Activated CD8-positive, alpha-beta memory T cell treated with anti-CD3 and anti-CD28 coated beads for 36 hours (primary cell): ENCODE results near the gene HOXA7. TPM values are rescaled to one million over a fixed set of nuclear protein-coding genes. Genes with fewer than 3 reads are reported as not detected.

Experiments used
- CTCF ChIA-PET: fragments of 350-600 bp; sonication (Branson Sonifier 250); formaldehyde crosslinking; loops from one replicate; lab custom pipeline; 2021; ENCODE audit warnings: antibody characterized with exemption; lab: Charles Lee
- POLR2A ChIA-PET: fragments of 350-600 bp; sonication (Branson Sonifier 250); formaldehyde crosslinking; loops from one replicate; lab custom pipeline; 2021; ENCODE audit warnings: antibody characterized with exemption; lab: Charles Lee
- total RNA-seq, 2 experiments: library from RNA; stranded (reverse); gene quantifications; one replicate each; pipeline ENCODE4 v1.2.3, GENCODE V29; 2021

The HOXA7 gene
- total RNA-seq, 2 experiments from 2014 or later: not detected

DNA sequence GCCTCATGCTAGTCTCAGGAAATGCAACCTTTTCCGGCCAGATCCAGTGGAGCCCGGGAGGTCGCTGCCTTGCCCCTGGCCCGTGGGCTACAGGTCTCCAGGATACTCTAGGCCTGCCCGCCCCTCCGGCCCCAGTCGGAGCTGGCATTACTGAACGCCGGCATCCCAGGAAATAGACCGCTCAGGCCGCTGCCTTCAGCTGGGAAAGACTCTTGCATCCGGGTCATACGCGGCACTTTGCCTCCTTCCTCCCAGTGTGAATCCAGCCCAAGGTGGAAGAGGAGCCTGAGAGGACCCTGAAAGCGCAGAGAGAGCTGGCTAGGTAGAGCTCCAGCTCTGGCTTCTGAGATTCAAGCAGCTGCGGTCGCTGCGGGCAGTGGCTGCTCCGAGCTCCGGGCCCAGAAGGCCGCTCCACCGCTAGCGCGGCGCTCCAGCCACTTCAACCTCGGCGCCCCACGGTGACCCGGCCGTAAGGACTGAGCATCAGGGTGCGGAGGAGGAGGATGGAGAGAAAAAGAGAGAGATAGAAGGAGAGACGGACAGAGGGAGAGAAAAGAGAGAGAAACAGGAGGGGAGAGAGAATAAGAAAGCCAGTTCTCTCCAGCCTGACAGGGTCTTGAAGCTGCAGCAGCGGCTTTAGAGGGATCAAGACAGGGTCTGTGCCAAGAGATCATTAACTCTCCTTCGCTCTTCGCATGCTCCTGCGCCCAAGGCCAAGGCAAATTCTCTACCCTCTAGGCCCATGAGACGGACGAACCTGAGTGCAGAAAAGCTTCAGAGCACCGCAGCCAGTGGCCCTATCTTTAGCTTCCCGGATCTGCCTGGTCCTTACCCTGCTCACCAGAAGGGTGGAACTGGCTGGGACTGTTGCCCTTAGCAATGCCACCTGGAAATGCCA, 19.4 kb upstream of the HOXA7 start:
- POLR2A ChIA-PET: interaction anchor here (0.6 kb wide), 1 partner anchor 602 kb away, joined by 5 read pairs; no protein-coding TSS in a partner anchor
- CTCF ChIA-PET: interaction anchor here (1.0 to 4.2 kb wide), 2 partner anchors 10 to 14 kb away, joined by 4 to 19 read pairs; no protein-coding TSS in a partner anchor

DNA sequence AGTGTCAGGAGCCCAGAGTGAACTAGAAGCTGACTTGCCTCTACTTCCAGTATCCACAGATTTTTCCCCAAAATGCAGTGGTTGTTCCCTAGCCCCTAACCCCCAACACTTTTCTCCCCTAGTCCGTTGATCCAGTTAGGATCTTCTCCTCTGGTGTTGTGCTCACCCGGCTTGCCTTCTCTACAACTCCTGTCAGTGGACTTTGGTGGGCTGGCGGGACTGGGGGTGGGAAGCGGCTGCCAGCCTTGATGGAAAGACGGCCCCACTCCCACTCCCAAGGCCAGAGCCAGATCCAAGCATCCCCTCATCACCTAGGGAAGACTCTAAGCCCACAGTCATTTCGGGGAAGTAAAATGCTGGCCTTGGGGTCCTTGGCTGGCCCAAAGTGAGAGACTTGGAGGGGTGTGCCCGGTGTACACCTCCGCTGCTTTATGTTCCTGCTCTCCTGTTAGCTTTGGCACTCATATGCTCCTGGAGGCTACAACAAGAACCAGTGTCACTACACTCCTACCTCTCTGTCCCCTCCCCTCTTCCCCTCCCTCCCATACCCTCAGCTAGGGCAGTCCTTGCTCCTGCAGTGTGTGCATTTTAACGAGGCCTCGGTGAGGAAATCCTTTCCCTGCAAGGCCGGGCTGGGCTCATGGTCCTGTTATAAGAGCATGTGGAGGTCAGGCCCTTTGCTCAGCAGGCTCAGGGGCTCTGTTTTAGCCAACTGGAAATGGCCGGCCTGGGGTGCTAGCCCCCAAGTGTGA, 18.6 kb upstream of the HOXA7 start:
- CTCF ChIA-PET: interaction anchor here (1.3 to 4.2 kb wide), 2 partner anchors 13 to 19 kb away, joined by 3 to 19 read pairs; partner anchors contain the start of gene HOXA7
- POLR2A ChIA-PET: interaction anchor here (0.6 kb wide), 1 partner anchor 603 kb away, joined by 5 read pairs; no protein-coding TSS in a partner anchor

DNA sequence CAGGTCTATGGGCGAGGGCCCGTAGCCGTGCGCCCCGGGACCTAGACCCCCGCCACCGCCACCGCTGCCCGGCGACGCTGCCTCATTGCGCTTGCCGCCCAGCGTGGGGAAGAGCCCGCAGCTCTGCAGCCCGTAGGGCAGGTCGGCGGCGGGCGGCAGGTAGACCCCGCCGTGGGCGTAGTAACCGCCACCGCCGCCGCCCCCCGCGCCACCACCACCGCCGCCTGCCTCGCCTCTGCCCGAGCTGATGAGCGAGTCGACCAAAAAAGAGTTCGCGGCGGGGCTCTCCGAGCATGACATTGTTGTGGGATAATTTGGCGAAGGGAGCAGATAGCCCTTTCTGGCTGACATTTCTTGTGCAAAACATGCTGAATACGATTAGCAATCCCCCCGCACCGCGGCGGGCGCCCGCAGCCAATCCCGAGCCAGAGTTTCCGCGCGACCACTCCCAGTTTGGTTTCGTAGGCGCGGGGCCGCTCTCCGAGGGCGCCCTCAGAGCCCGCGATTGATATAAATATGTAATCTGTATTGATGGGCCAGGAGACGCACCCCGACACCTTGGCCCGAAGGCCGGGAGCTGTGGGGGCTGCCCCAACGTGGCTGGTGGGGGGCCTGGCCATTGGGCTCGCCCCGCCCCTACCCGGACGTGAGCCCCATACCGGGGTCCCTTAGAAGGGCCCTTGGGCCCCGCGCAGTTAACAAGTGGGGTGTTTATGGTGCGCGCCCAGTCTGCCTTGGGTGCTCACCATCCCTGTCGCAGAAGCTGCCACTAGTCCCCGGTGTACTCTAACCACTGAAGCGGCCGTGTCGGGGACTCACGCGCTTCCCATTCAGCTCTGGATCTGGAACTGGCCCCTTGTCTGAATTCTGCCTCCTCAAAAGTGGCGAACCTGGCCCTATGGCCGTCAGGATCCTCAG, 17.7 kb upstream of the HOXA7 start, which contains the start of gene HOXA10:
HOXA10 (minus strand) TSS at position 365 of the 918 bp plus-strand sequence; CDS start at position 351, 14 bp downstream.
- ChIA-PET CTCF (interaction anchor here (1.0 to 4.2 kb wide), 4 partner anchors 13 to 23 kb away, joined by 3 to 19 read pairs (median 4); partner anchors contain the start of gene HOXA7), POLR2A (no interaction called here)

- POLR2A ChIA-PET: interaction anchor here (0.6 kb wide), 1 partner anchor 978 kb away, joined by 8 read pairs; no protein-coding TSS in a partner anchor
- CTCF ChIA-PET: interaction anchor here (1.0 to 4.2 kb wide), 3 partner anchors 12 to 22 kb away, joined by 4 to 19 read pairs (median 4); no protein-coding TSS in a partner anchor
Measured at GRCh38 chr7:27173511-27173955, 17.1 kb upstream of the HOXA7 start.

DNA sequence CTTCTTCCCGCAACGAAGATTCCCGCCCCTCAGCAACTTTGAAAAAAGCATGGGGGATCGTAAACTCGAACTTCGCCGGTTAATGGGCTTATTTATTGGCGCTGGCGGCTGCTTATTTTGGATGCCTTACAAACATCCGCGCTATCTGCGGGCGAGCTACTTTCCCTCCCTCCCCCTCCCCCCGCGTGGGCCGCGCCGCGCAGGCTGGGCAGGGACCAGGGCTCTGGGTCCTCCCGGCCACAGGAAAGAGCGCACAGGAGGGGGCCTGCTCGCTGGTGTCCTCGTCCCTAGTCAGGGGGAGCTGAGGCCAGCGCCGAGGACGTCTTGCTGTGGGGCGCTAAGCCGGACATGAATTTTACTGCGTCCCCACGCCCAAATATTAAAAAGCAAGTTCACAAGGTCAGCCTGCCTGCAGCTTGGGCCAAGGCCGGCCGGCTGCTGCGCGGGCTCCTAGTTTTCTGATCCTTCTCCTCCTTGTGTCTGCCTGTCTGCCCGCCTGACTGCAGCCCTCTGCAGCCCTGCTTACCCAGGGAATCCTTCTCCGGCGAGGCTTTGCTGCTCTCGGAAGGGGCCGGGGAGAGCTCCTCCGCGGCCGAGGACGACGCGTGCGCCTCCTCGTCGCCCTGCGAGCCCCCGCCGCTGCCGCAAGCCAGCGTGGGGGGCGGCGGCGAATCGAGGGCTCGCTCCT, 16.5 kb upstream of the HOXA7 start:
- ChIA-PET POLR2A (interaction anchor here (0.6 kb wide), 1 partner anchor 978 kb away, joined by 8 read pairs; no protein-coding TSS in a partner anchor), CTCF (interaction anchor here (0.6 to 4.2 kb wide), 4 partner anchors 11 to 1318 kb away, joined by 3 to 19 read pairs (median 4); no protein-coding TSS in a partner anchor)

DNA sequence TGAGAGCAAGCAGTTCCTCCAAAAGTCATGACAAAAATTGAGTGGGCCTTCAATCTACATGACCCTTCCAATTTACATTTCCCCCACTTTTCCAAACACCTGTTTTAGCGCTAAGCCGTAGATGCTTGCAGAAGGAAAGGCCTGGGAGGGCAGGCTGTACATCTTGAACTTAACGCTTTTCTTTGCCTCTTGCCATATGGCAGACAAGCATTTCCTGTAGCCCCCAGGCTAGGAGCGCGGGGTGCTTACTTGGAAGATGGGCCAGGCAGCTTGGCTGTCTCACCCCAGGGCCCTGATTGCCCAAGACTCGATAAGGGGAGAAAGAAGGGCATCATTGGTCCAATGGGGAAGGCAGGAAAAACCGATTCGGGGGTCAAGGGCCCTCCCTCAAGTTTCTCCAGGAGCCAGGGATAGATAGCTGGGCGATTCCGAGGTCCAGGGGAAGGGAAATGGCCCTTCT, 15.9 kb upstream of the HOXA7 start:
- ChIA-PET CTCF (interaction anchor here (0.6 to 4.2 kb wide), 4 partner anchors 11 to 1318 kb away, joined by 3 to 19 read pairs (median 4); no protein-coding TSS in a partner anchor), POLR2A (no interaction called here)

DNA sequence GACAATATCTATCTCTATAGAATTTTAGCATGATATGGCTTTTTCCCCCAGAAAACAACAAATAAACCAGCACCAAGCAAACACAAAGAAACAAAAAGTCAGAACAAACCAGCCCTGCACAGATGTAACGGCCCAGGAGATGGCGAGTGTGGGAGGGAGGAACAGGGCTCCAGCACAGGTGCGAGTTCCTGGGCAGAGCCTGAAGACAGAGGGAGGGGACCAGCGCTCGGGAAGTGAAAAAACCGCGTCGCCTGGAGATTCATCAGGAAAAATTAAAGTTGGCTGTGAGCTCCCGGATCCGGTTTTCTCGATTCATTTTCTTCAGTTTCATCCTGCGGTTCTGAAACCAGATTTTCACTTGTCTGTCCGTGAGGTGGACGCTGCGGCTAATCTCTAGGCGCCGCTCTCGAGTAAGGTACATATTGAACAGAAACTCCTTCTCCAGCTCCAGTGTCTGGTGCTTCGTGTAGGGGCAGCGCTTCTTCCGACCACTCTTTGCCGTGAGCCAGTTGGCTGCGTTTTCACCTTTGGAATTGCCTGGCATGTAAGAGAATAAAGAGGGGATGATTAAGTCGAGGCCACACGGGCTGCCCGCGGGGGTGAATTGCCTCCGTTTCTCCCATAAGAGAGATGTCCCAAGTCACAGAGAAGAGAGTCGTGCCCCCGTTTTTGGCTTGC, 15.3 kb upstream of the HOXA7 start:
- POLR2A ChIA-PET: no interaction called here
- CTCF ChIA-PET: interaction anchor here (1.2 to 4.2 kb wide), 3 partner anchors 10 to 1317 kb away, joined by 3 to 19 read pairs (median 4); no protein-coding TSS in a partner anchor

GRCh38 chr7:27171325-27171636, 14.8 kb upstream of the HOXA7 start:
- ChIA-PET POLR2A (no interaction called here), CTCF (no interaction called here)

GRCh38 chr7:27170426-27171324, 14.2 kb upstream of the HOXA7 start:
- POLR2A ChIA-PET: no interaction called here

DNA sequence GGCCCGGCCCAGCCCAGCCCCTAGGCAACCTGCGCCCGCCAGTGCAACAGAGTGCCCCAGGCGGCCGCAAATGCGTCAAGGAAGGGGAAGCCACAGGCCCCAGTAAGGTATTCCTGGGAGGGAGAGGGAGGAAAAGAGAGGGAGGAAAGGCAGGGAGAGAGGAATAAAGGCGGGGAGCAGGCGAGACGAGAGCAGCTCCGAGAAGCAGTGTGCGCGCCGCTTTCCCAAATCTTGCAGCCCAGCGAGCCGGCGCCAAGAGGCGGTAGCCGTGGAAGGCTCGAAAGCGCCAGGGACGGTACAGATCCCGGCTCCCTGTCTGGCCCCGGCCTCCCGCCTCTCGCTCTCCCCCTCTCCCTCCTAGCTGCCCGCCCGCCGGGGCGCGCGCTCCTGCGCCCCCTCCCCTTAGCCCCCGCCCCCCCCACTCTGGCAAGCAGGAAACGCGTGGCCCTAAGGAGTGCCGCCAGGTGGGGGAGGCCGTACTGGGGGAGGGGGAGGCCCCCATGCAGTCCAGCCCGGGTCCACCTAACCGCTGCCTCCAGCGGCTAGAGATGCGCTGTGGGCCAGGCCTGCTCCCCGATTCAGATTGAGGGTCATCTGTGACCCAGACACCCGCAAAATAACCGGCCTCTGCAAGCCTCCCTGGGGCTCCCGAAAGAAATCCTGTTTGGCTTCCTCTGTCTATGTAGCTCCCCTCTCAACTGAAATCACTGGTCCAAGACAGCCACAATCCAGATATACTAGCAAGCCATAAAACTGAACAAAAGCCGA, 13.4 kb upstream of the HOXA7 start:
- POLR2A ChIA-PET: no interaction called here
- CTCF ChIA-PET: interaction anchor here (0.8 kb wide), 1 partner anchor 9 kb away, joined by 3 read pairs; no protein-coding TSS in a partner anchor

More at GRCh38 chr7:27170426-27171324, 14.2 kb upstream of the HOXA7 start:
- CTCF ChIA-PET: interaction anchor here (0.8 kb wide), 1 partner anchor 10 kb away, joined by 3 read pairs; no protein-coding TSS in a partner anchor

DNA sequence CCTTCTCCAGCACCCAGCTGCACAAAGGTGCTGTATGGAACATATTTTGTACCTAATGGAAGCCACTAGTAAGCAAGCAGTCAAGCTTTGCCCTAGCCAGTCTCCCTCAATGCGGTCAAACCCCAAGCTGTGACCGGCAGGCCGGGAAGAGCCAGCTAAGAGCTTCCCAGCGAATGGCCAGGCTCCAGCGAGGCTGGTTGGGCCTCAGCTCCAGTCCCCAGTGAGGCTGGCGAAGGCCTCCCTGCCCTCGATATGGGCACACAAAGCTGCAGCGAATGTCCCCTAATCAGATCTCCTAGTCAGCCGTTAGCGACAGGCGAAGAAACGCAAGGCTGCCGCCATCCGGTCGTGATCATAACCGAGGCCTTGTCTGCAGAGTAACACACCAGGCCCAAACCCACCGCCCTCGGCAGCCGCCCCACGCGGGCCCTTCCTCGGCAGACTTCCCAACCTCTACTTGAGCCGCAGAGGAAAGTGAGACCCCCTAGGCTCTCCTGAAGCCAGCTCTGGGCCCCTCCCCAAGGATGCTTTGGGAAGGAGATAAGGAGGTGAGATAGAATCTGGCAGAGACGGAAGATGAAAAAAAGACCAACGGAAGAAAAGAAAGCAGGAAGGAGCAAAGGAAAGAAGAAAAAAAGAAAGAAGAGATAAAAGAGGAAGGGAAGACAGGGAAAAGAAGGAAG, 11.9 kb upstream of the HOXA7 start:
- ChIA-PET POLR2A (no interaction called here), CTCF (interaction anchor here (1.3 kb wide), 1 partner anchor 42 kb away, joined by 3 read pairs; no protein-coding TSS in a partner anchor)

- POLR2A ChIA-PET: no interaction called here
- CTCF ChIA-PET: interaction anchor here (1.3 kb wide), 1 partner anchor 42 kb away, joined by 3 read pairs; no protein-coding TSS in a partner anchor
Measured at GRCh38 chr7:27167916-27168264, 11.4 kb upstream of the HOXA7 start.

GRCh38 chr7:27166531-27167505, 10.3 kb upstream of the HOXA7 start:
- CTCF ChIA-PET: interaction anchor here (0.5 to 2.8 kb wide), 7 partner anchors 11 to 1341 kb away, joined by 3 to 8 read pairs (median 3); partner anchors contain the start of gene HOXA7
- POLR2A ChIA-PET: no interaction called here
